Activated T-helper 2 cell treated with anti-CD3 and anti-CD28 coated beads, Interferon-gamma antibody, Interleukin-2, Interleukin-4, amounts not matched to agents 10 μg/mL and 5 μg/mL and 100 μg/mL, durations not matched to agents 14 hours and 24 hours and 36 hours (primary cell): ENCODE measurements around the gene E2F1. TPM values are rescaled to one million over a fixed set of nuclear protein-coding genes. Genes with fewer than 3 reads are reported as not detected.

ENCODE experiments used
- DNase-seq: peaks from one replicate; pipeline ENCODE4 v3.0.0; 2021; ENCODE audit warnings: low spot score
- H3K27ac Mint-ChIP-seq: one replicate; pipeline ENCODE4 v1.8.0; 2021; ENCODE audit warnings: mixed read lengths
- H3K27me3 Mint-ChIP-seq: one replicate; pipeline ENCODE4 v1.8.0; 2021; ENCODE audit warnings: low read depth, mixed read lengths
- H3K36me3 Mint-ChIP-seq: one replicate; pipeline ENCODE4 v1.8.0; 2021; ENCODE audit warnings: low read depth, mixed read lengths
- H3K4me1 Mint-ChIP-seq: one replicate; pipeline ENCODE4 v1.8.0; 2021; ENCODE audit warnings: low read depth, mixed read lengths
- H3K4me3 Mint-ChIP-seq: one replicate; pipeline ENCODE4 v1.8.0; 2021; ENCODE audit warnings: low read depth, mild to moderate bottlenecking, moderate library complexity, mixed read lengths
- H3K9me3 Mint-ChIP-seq: one replicate; pipeline ENCODE4 v1.8.0; 2021; ENCODE audit warnings: mixed read lengths
- intact Hi-C: fragments of 100-400 bp; cut with micrococcal nuclease; formaldehyde crosslinking; loops from one replicate; pipeline ENCODE4 v1.15.1; 2023
- total RNA-seq: library from RNA; stranded (reverse); gene quantifications from 2 replicates; pipeline ENCODE4 v1.2.3, GENCODE V29; 2022

Gene E2F1
- total RNA-seq, 1 donor from 2014 or later: 63.8 TPM

DNA sequence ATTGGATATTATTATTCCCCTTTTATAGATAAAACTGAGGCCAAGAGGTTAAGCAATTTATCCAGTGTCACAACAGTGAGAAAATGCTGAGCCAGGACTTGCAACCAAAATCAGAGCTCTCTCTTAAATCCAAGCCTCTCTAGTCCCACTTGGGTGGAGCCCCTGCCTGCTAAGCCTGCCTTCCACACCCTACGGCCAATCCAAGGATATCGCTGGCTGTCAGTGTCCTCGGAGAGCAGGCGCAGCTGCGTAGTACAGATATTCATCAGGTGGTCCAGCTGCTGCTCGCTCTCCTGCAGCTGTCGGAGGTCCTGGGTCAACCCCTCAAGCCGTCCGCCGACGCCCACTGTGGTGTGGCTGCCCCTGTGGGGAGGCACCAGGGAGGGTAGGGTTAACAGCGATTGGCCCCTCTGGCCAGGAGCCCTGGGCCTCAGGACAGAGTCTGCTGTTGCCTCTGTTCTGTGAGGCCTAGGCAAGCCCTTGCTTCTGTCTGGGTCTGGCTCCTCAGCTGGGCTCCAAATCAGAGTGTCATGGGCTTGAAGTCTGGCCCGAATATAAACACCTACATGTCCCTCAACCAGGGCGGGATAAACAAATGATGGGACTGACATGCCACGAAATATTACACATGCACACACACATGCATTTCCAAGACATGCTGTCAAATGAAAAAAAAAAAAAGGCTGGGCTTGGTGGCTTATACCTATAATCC is 8.0 kb downstream of the E2F1 start:
- intact Hi-C loops: no loop called here
- no peak for DNase-seq
- peak overlapping the region; percentile 65 for H3K27ac Mint-ChIP-seq
- peaks cover 57% of the 10 kb centered on the region for H3K4me1 Mint-ChIP-seq
- no peaks in the 10 kb centered on the region for H3K9me3 Mint-ChIP-seq
- no peaks in the 10 kb centered on the region for H3K27me3 Mint-ChIP-seq
- peak overlapping the region; percentile 7 for H3K4me3 Mint-ChIP-seq
- H3K36me3 Mint-ChIP-seq: peaks cover 64% of the 10 kb centered on the region

DNA sequence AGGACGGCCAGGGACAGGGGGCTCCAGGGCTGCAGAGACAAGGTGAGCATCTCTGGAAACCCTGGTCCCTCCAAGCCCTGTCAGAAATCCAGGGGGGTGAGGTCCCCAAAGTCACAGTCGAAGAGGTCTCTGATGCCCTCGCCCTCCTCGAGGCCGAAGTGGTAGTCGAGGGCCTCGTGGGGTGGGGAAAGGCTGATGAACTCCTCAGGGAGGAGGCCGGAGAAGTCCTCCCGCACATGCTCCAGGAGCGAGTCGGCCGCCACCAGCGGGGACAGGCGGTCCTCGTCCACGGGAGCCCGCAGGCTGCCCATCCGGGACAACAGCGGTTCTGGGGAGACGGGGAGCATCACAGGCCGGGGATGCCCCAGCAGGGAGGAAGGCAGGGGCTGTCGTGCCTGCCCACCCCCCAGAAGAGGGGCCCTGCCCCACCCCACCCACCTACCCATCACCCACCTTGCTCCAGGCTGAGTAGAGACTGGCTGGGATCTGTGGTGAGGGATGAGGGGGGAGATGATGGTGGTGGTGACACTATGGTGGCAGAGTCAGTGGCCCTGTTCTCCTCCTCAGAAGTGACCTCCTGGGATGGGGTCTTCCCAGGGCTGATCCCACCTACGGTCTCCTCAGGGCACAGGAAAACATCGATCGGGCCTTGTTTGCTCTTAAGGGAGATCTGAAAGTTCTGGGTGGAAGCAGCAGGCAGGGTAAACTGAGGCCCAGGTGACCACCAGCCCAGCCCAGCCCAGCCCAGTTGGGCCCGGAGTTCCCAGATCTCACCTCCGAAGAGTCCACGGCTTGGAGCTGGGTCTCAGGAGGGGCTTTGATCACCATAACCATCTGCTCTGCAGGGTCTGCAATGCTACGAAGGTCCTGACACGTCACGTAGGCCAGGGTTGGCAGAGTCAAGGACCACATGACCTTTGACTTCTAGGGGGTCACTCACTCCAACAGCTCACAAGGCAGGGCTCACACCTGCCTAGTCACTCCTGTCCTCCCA is 9.2 kb downstream of the E2F1 start:
- no peak overlapping the region for H3K27ac Mint-ChIP-seq
- DNase-seq: no peak
- no peak overlapping the region for H3K4me3 Mint-ChIP-seq
- H3K9me3 Mint-ChIP-seq: no peaks in the 10 kb centered on the region
- peaks cover 52% of the 10 kb centered on the region for H3K4me1 Mint-ChIP-seq
- peaks cover 57% of the 10 kb centered on the region for H3K36me3 Mint-ChIP-seq
- no peaks in the 10 kb centered on the region for H3K27me3 Mint-ChIP-seq
- intact Hi-C loops: no loop called here

DNA sequence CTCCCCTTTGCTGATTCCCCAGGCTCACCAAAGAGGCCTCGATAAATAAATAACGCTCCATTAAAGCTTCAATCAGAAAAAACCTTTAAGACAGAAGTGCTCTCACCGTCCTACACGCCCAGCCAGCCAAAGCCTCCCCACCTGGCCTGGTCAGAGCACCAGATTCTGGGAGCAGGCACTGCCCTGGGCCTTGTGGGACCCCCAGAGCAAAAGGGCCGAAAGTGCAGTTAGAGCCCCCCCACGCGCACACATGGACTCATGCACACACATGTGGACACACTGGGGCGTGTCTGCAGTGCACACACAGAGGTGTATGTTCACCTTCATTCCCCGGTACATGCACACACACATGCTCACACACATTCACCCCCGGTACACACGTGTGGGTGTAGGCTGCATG is 10.1 kb downstream of the E2F1 start:
- DNase-seq: no peak
- Mint-ChIP-seq H3K27me3 (no peaks in the 10 kb centered on the region), H3K4me1 (peaks cover 45% of the 10 kb centered on the region), H3K27ac (no peak overlapping the region), H3K9me3 (no peaks in the 10 kb centered on the region), H3K36me3 (peaks cover 49% of the 10 kb centered on the region), H3K4me3 (no peak overlapping the region)
- intact Hi-C loops: no loop called here

DNA sequence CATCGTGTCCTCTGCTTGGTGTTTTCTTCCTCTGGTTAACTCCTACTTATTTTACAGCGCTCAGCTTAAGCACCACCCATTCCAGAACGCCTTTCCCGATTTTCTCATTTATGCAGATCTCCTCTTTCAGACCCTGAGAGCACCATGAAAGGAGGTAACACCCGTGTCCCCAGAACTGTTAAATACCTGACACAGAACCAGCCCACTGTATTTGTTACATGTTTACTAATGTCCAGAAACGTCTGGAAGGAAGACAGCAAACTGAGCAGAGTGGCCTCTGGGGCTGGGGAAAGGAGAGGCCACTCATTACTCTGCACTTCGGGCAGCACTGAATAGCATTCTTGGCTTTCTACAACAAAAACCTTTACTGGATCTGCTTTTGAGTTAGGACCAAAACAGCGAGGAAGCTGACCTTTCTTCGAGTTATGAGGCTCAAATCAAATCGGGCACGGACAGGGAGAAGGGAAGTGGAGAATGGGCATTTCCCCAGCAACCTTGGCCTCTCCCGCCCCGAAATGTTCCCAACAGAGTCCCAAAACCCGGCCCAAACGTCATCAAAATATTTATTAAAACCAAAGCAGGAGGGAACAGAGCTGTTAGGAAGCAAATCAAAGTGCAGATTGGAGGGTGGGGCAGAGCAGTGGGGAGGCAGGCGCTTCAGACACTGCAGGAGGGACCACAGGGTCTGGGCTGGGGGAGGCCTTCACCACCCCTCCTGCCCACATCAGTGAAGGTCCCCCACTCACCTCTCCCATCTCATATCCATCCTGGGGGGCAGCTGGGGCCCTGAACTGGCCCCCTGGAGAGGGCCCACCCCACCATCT is 10.8 kb downstream of the E2F1 start:
- intact Hi-C loops: no loop called here
- Mint-ChIP-seq H3K4me1 (peaks cover 37% of the 10 kb centered on the region), H3K9me3 (no peaks in the 10 kb centered on the region), H3K27me3 (no peaks in the 10 kb centered on the region), H3K4me3 (peak overlapping the region; percentile 73), H3K36me3 (peaks cover 43% of the 10 kb centered on the region), H3K27ac (peak overlapping the region; percentile 53)
- no peak for DNase-seq

DNA sequence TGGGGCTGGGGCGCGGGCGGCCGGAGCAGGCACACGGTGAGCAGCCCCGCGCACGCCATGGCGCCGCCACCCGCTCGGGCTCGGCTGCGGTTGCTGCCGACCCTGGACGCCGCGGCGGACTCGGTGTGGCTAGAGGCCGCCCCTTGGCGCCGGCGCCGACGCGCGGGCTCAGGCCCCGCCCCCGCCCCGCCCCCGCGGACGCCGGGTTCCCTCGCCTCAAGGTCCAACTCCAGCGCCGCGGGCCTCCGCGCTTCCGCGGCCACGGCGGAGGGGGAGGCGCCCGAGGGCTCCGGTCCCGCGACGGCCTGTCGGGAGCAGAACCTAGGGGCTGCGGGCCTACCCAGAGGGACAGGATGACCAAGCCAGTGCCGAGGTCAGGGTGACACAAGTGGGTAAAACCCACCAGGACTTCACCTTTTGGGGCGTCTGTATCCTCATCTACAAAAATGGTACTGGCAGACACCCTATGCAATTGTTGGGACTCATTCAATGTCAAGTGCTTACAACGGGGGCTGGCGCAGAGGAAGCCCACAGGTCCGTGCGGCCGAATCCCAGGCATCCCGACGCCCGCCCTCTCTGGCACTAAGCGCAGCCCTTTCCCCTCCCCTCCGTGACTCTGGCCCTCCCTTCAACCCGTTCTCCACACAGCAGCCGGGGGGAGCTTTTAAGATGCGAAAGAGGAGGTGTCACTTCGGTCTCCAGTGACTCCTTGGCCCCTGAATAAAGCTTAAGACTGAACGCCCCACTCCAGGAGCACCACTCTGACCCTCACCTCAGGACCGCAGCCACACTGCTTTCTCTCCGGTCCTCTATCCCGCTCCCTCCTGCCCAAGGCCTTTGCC is 11.7 kb downstream of the E2F1 start, which contains the start of gene NECAB3:
NECAB3 (minus strand) TSS at position 135 of the 842 bp plus-strand sequence; CDS start at position 59, 76 bp downstream.
- Mint-ChIP-seq H3K9me3 (no peaks in the 10 kb centered on the region), H3K4me3 (peak within 1 kb of the TSS; percentile 85), H3K27me3 (no peaks in the 10 kb centered on the region), H3K4me1 (peaks cover 31% of the 10 kb centered on the region), H3K27ac (peak within 1 kb of the TSS; percentile 75), H3K36me3 (peaks cover 46% of the 10 kb centered on the region)
- intact Hi-C loops: no loop called here
- DNase-seq: peak; percentile 65

DNA sequence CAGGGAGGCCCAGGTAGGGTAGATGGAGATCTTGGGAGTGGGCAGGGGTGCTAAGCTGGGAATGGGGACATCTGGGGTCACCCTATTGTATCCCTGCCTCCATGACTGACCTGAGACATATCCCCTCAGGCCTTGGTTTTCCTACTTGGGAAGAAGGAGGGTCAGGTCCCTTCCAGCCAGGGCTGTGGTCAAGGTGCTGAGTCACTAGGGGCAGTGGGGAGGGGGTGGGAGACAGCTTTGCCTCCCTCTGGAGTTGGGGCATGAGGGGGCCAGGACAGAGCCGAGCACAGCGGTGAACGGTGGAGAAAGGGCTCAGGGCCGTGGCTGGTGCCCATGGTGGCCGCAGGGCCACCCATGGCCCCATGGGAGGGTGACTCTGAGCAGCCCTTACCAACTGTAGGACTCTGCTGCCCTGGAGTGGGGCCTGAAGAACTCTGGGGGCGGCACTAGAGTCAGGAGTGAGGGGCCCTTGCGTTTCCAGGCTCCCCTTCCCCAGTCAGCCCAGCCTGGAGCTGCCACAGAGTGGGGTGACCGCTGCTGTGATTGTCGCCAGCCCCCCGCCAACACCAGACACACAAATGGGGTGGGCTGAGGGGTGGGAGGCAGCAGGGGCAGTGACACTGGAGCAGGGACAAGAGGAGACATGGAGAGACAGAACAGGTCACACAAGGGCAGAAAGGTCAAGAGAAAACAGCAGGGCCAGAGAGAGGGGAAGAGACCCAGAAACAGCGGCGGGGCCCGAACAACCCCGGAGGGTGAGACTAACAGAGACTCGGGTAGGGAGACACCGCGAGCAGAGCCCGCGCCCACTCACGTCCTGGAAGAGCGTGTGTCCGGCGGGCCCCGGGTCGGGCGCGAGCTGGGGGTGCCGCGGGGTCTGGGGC is 12.5 kb downstream of the E2F1 start:
- no peak for DNase-seq
- H3K4me1 Mint-ChIP-seq: peaks cover 22% of the 10 kb centered on the region
- intact Hi-C loops: no loop called here
- peak overlapping the region; percentile 85 for H3K4me3 Mint-ChIP-seq
- H3K9me3 Mint-ChIP-seq: no peaks in the 10 kb centered on the region
- H3K27me3 Mint-ChIP-seq: no peaks in the 10 kb centered on the region
- H3K36me3 Mint-ChIP-seq: peaks cover 38% of the 10 kb centered on the region
- H3K27ac Mint-ChIP-seq: peak overlapping the region; percentile 75

DNA sequence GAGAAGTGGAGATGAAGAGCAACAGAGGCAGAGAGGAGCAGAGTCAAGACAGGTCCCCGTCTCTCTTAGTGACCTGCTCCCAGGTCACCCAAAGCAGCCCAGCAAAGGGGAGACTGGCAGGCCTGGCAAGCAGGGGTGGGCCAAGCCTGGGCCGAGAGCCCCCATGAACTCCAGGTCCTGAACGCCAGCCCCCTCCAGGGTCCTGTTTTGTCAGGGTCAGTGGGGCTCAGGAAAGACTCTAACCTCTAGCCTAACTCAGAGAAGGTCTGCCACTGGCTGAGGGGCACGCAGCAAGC is 13.1 kb downstream of the E2F1 start:
- Mint-ChIP-seq H3K27ac (peak overlapping the region; percentile 82), H3K4me3 (peak overlapping the region; percentile 85), H3K36me3 (peaks cover 33% of the 10 kb centered on the region), H3K4me1 (peaks cover 17% of the 10 kb centered on the region), H3K27me3 (no peaks in the 10 kb centered on the region), H3K9me3 (no peaks in the 10 kb centered on the region)
- intact Hi-C loops: no loop called here
- no peak for DNase-seq

DNA sequence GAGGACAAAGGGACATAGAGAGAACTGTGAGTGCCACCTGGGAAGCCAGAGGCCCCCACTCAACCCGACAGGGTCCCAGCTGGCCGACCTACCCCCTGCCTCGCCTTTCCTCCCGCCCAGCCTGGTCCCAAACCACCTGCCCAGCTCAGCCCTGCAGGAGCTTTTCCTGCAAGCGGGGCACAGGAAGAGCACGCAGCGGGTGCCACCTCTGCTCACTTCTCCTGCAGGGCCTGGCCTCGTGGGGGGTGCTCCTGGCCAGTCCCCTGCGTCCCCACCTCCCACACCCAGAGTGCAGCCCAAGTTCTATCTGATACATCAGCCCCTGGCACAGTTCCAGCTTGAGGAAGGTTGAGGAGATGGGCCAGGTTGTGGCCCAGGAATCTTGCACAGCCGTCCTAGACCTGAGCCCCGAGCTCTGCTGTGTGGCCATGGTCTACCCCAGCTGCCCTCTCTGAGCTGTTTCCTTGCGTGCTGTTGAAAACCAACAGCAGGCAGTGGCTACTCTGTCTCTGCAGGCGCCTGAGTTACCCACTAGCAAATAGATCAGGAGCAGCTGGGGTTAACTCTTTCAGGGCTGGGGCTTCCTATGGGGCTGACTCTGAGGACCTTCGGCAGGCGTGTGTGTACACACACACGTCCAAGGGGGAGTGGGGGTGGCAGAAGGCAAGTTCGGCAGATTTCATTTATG is 13.6 kb downstream of the E2F1 start:
- H3K27ac Mint-ChIP-seq: peak overlapping the region; percentile 82
- intact Hi-C loops: no loop called here
- no peak for DNase-seq
- H3K4me3 Mint-ChIP-seq: peak overlapping the region; percentile 85
- peaks cover 29% of the 10 kb centered on the region for H3K36me3 Mint-ChIP-seq
- peaks cover 16% of the 10 kb centered on the region for H3K4me1 Mint-ChIP-seq
- no peaks in the 10 kb centered on the region for H3K27me3 Mint-ChIP-seq
- H3K9me3 Mint-ChIP-seq: no peaks in the 10 kb centered on the region

DNA sequence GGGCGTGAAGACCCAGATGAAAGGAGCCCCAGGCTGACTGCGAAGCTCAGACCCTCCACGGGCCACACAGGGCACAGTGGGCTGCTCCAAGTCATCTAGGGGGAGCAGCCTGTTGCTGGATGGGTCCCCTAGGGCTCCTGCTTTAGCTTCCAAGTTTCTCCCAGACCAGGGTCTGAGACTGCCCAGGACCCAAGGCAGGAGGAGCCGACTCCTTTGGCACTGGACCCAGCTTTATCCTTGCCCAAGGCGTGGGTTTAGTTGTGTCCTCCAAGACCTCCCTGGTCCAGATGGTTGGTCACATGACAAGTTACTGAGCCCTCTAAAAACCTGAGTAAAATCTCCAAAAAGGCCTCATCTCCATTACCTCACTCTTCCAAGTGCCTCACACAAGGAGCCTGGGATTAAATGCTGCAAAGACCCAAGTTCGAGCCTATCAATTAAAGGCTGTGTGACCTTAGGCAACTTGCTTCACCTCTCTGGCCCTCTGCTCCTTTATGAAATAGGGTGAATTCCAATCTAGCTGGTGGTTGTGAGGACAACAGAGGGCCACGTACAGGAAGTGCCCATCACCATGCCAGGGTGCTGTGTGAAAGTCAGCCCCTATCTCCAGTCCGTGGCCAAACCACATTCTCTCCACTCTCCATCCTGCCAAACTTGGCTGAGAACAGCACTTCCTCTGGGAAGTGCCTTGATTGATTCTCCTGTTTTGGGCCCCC is 14.5 kb downstream of the E2F1 start:
- H3K4me1 Mint-ChIP-seq: peaks cover 16% of the 10 kb centered on the region
- intact Hi-C loops: no loop called here
- no peaks in the 10 kb centered on the region for H3K9me3 Mint-ChIP-seq
- no peaks in the 10 kb centered on the region for H3K27me3 Mint-ChIP-seq
- DNase-seq: no peak
- H3K36me3 Mint-ChIP-seq: peaks cover 24% of the 10 kb centered on the region
- no peak overlapping the region for H3K27ac Mint-ChIP-seq
- H3K4me3 Mint-ChIP-seq: no peak overlapping the region

DNA sequence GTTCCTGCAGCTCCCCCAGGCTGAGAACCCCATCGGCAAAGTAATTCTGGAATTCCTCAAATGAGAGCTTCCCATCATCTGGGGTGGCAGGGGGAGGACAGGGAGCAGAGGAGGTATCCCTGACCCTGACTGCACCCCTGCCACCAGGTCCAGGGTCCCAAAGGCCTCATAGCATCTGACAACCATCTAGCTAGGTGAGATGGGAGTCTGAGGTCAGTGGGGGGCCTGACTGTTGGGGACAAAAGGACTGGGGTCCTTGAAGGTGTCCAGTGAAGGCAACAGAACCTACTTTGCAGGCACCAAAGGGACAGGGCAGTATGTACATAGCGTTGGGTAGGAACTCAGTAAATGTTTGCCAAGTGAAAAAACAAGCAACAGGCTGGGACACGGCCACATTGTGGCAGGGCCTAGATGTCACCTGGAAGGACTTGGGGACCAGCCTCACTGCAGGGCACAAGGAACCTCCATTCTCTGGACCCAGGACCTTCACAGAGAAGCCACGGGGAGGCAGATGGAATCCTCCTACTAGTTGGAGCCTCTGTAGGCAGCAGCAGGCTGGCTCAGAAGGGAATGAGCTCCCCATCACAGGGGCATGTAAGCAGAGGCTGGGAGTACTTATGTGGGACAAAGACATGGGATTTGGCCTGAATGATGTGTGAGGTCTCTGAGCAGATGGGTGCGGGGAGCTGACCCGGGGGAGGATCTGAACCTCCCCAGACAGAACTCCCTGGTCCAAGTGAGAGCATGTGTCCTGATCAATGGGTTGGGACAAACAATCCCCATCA is 15.3 kb downstream of the E2F1 start:
- intact Hi-C loops: no loop called here
- H3K4me3 Mint-ChIP-seq: no peak overlapping the region
- H3K27ac Mint-ChIP-seq: no peak overlapping the region

More for the DNA sequence above, 15.3 kb downstream of the E2F1 start:
- H3K4me1 Mint-ChIP-seq: peaks cover 22% of the 10 kb centered on the region
- no peaks in the 10 kb centered on the region for H3K9me3 Mint-ChIP-seq
- no peaks in the 10 kb centered on the region for H3K27me3 Mint-ChIP-seq
- DNase-seq: no peak
- H3K36me3 Mint-ChIP-seq: peaks cover 21% of the 10 kb centered on the region
